Anterior cingulate cortex (tissue), 58 donors: ENCODE data around the gene LDHAL6B.
"Not testable (repeated sequence)": the region's sequence is repeated elsewhere in the genome, so short reads cannot be mapped to it uniquely, and the experiment has no call there.

Experiments used
- DNase-seq, 58 donors: peaks; one replicate each; lab custom pipeline; 2025; lab: John Stamatoyannopoulos, UW

Gene LDHAL6B

GRCh38 chr15:59206623-59207183 lies at the start of gene LDHAL6B:
LDHAL6B (plus strand) TSS chr15:59206843; CDS start chr15:59206941, 98 bp downstream.
- DNase-seq: no peak

GRCh38 chr15:59157396-59157795 lies 49.2 kb upstream of the LDHAL6B start:
- DNase-seq: no peak

GRCh38 chr15:59157840-59158700 lies 48.6 kb upstream of the LDHAL6B start:
- DNase-seq: no peak

GRCh38 chr15:59158701-59159034 lies 48.0 kb upstream of the LDHAL6B start:
- no peak for DNase-seq

GRCh38 chr15:59159210-59159609 lies 47.4 kb upstream of the LDHAL6B start:
- DNase-seq: no peak

GRCh38 chr15:59160880-59161593 lies 45.6 kb upstream of the LDHAL6B start:
- DNase-seq: peak in 11 of 58 donors; percentile 2 to 38 (median 10)

- not testable (repeated sequence) for DNase-seq
These were observed 44.6 kb upstream of the LDHAL6B start for GRCh38 chr15:59162080-59162479.

GRCh38 chr15:59165726-59166125 lies 40.9 kb upstream of the LDHAL6B start:
- no peak for DNase-seq

GRCh38 chr15:59166166-59166565 lies 40.5 kb upstream of the LDHAL6B start:
- DNase-seq: no peak

- DNase-seq: no peak
These were observed 39.9 kb upstream of the LDHAL6B start for GRCh38 chr15:59166601-59167265.

GRCh38 chr15:59168536-59168935 lies 38.1 kb upstream of the LDHAL6B start:
- no peak for DNase-seq

GRCh38 chr15:59169251-59169708 lies 37.4 kb upstream of the LDHAL6B start:
- DNase-seq: no peak

- DNase-seq: peak in 41 of 58 donors; percentile 8 to 74 (median 34)
These were observed 36.2 kb upstream of the LDHAL6B start for GRCh38 chr15:59170295-59171066.

GRCh38 chr15:59171067-59171397 lies 35.6 kb upstream of the LDHAL6B start:
- no peak for DNase-seq

- peak in 1 of 58 donors; percentile 7 for DNase-seq
These were observed 34.2 kb upstream of the LDHAL6B start for GRCh38 chr15:59172289-59172901.

- DNase-seq: no peak
These were observed 33.4 kb upstream of the LDHAL6B start for GRCh38 chr15:59173194-59173593.

GRCh38 chr15:59174151-59174834 lies 32.4 kb upstream of the LDHAL6B start:
- peak in 2 of 58 donors; percentile 26 to 51 for DNase-seq

- DNase-seq: peak in 49 of 58 donors; percentile 5 to 70 (median 39)
These were observed 31.5 kb upstream of the LDHAL6B start for GRCh38 chr15:59174835-59175831.
